ENCODE data around the gene DPCD.

- TF ChIP-seq YY1 (IDR thresholded peaks at IDR 0.05; ENCODE audit: insufficient read depth, insufficient read length) (no peak), ZNF274 (IDR thresholded peaks at IDR 0.05; ENCODE audit: low read depth, low read length) (no peak), SUZ12 (IDR thresholded peaks at IDR 0.05; ENCODE audit: extremely low read depth, insufficient read depth, insufficient read length) (no peak)
Observed at GRCh38 chr10:101643546-101643945, 55.4 kb downstream of the DPCD start.

All from NT2/D1 (cell line).